COLO829 (cell line): ENCODE results near the gene KCNIP2.

ENCODE experiments used
- DNase-seq: peaks from one replicate; pipeline ENCODE4 v3.0.0; 2012; ENCODE audit warnings: low spot score

The KCNIP2 gene

GRCh38 chr10:101782811-101783735 is 60.5 kb downstream of the KCNIP2 start, which contains the start of gene NPM3:
Gene NPM3, minus strand, starts transcription at chr10:101783446. Its CDS starts 56 bp downstream, at chr10:101783390.
- DNase-seq, result peak; percentile 84

- DNase-seq, result no peak
These were observed 61.4 kb downstream of the KCNIP2 start for GRCh38 chr10:101781984-101782810.

GRCh38 chr10:101781655-101781983 is 62.0 kb downstream of the KCNIP2 start:
- DNase-seq, result no peak

GRCh38 chr10:101780818-101781654 is 62.6 kb downstream of the KCNIP2 start:
- peak; percentile 84 for DNase-seq

- no peak for DNase-seq
These were observed 63.3 kb downstream of the KCNIP2 start for GRCh38 chr10:101780187-101780817.

- peak; percentile 53 for DNase-seq
These were observed 63.9 kb downstream of the KCNIP2 start for GRCh38 chr10:101779544-101780186.

- no peak for DNase-seq
These were observed 64.6 kb downstream of the KCNIP2 start for GRCh38 chr10:101778781-101779543.

- no peak for DNase-seq
These were observed 65.3 kb downstream of the KCNIP2 start for GRCh38 chr10:101778151-101778780.

- DNase-seq, result no peak
These were observed 65.9 kb downstream of the KCNIP2 start for GRCh38 chr10:101777619-101778145.

- DNase-seq, result no peak
These were observed 67.3 kb downstream of the KCNIP2 start for GRCh38 chr10:101776161-101776817.
